Cortex of kidney (tissue), 1 donor: Measurements from ENCODE around the gene PNLIPRP1.

Experiments used
- DNase-seq: peaks from one replicate; lab custom pipeline; 2025; lab: John Stamatoyannopoulos, UW

PNLIPRP1 gene

GRCh38 chr10:116590590-116591444 lies at the start of gene PNLIPRP1:
TSS of gene PNLIPRP1 (plus strand) at chr10:116590959. CDS start at chr10:116591130, 171 bp downstream.
- no peak for DNase-seq

- DNase-seq, result no peak
These were observed 48.6 kb upstream of the PNLIPRP1 start for GRCh38 chr10:116542007-116542677.

GRCh38 chr10:116545122-116545521 lies 45.6 kb upstream of the PNLIPRP1 start:
- DNase-seq, result no peak

GRCh38 chr10:116545756-116546155 lies 45.0 kb upstream of the PNLIPRP1 start, which contains the start of gene PNLIP:
TSS of gene PNLIP (plus strand) at chr10:116545931. CDS start at chr10:116546093, 162 bp downstream.
- DNase-seq, result no peak

GRCh38 chr10:116548301-116548700 lies 42.5 kb upstream of the PNLIPRP1 start:
- no peak for DNase-seq

GRCh38 chr10:116553378-116553980 lies 37.3 kb upstream of the PNLIPRP1 start:
- DNase-seq, result no peak

- DNase-seq, result no peak
These were observed 36.1 kb upstream of the PNLIPRP1 start for GRCh38 chr10:116554628-116555027.

- DNase-seq, result no peak
These were observed 34.9 kb upstream of the PNLIPRP1 start for GRCh38 chr10:116555880-116556279.

GRCh38 chr10:116557305-116557880 lies 33.4 kb upstream of the PNLIPRP1 start:
- DNase-seq, result no peak

- no peak for DNase-seq
These were observed 25.2 kb upstream of the PNLIPRP1 start for GRCh38 chr10:116565534-116565933.

- DNase-seq, result no peak
These were observed 23.8 kb upstream of the PNLIPRP1 start for GRCh38 chr10:116566932-116567331.

- DNase-seq, result no peak
These were observed 23.4 kb upstream of the PNLIPRP1 start for GRCh38 chr10:116567335-116567734.

GRCh38 chr10:116574797-116575196 lies 16.0 kb upstream of the PNLIPRP1 start:
- no peak for DNase-seq

GRCh38 chr10:116587878-116588591 lies 2.7 kb upstream of the PNLIPRP1 start:
- DNase-seq, result no peak

- DNase-seq, result no peak
These were observed 1.8 kb upstream of the PNLIPRP1 start for GRCh38 chr10:116588995-116589394.

GRCh38 chr10:116589926-116590325 lies 833 bp upstream of the PNLIPRP1 start:
- no peak for DNase-seq

GRCh38 chr10:116593139-116593740 lies 2.5 kb downstream of the PNLIPRP1 start:
- no peak for DNase-seq

GRCh38 chr10:116594525-116595035 lies 3.8 kb downstream of the PNLIPRP1 start:
- no peak for DNase-seq

- DNase-seq, result no peak
These were observed 5.3 kb downstream of the PNLIPRP1 start for GRCh38 chr10:116596062-116596461.

- no peak for DNase-seq
These were observed 6.8 kb downstream of the PNLIPRP1 start for GRCh38 chr10:116597543-116597942.

- no peak for DNase-seq
These were observed 7.6 kb downstream of the PNLIPRP1 start for GRCh38 chr10:116598329-116598728.
